ENCODE data around the gene SLC18A3.

- TF ChIP-seq POLR2A (IDR thresholded peaks at IDR 0.05; ENCODE audit: low read length) (no peak), GATA1 (IDR thresholded peaks at IDR 0.05; ENCODE audit: low read depth, low read length) (no peak)
These were observed 7.3 kb downstream of the SLC18A3 start for GRCh38 chr10:49617121-49618020.
